ENCODE results near the gene PHF1.
"Not testable (repeated sequence)": the region's sequence is repeated elsewhere in the genome, so short reads cannot be mapped to it uniquely, and the experiment has no call there.

PHF1 gene

DNA sequence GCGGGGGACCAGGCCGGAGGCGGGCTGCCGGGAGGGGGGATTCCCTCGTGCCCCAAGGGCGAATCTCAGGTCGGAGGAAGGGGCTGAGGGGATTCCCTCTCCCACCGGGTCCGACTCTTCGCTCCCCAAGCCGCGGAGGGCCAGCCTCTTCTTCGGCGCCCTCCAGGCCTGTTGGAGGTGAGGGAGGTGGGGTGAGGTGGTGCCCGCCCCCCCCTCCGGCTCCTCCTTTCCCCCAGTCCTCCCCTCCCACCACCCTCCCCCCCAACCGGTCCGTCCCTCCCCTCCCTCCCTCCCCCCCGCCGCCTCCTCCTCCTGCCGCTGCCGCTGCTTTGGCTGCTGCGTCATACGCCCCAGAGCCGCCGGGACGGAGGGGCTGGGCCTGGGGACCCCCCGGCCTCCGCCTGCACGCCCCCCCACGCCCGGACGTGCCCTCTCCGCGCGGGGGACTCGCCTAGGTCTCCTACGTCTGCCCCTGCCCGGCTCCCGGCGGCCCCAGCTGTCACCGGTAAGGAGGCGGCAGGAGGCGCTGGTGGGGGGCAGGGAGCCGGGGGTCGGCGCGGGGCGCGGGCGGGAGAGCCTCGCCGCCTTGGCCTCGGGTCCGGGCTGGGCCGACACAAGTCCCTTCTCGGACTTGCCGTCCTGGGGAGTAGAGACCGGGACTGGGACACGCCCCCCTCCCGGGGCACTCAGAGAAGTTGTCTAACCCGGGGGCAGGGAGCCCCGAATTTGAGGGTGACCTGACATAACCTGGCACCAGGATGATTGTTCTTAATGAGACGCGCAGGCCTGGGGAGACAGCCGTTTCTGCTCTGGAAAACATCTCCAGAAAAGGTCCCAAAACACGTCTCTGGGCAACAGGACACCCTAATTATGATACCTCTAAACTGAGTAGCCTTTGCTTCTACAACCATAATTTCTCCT, at the start of gene PHF1:
PHF1 (plus strand) TSS at position 304 of the 921 bp plus-strand sequence. CDS start 1,250 bp downstream, outside the sequence.
- DNase-seq (ENCODE audit: low read depth in 2 of 2, low spot score in 1 of 2): peak in 1 of 2 donors; percentile 59

DNA sequence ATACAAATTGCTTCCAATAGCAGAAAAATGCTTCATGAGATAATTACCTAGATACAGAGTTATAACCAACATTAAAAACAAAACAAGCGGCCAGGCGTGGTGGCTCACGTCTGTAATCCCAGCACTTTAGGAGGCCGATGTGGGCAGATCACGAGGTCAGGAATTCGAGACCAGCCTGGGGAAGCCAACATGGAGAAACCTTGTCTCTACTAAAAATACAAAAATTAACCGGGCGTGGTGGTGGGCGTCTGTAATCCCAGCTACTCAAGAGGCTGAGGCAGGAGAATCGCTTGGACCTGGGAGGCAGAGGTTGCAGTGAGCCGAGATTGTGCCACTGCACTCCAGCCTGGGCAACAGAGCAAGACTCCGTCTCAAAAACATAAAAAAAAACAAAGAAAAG, 47.3 kb upstream of the PHF1 start:
- not testable (repeated sequence) for DNase-seq (ENCODE audit: low read depth in 2 of 2, low spot score in 1 of 2)

DNA sequence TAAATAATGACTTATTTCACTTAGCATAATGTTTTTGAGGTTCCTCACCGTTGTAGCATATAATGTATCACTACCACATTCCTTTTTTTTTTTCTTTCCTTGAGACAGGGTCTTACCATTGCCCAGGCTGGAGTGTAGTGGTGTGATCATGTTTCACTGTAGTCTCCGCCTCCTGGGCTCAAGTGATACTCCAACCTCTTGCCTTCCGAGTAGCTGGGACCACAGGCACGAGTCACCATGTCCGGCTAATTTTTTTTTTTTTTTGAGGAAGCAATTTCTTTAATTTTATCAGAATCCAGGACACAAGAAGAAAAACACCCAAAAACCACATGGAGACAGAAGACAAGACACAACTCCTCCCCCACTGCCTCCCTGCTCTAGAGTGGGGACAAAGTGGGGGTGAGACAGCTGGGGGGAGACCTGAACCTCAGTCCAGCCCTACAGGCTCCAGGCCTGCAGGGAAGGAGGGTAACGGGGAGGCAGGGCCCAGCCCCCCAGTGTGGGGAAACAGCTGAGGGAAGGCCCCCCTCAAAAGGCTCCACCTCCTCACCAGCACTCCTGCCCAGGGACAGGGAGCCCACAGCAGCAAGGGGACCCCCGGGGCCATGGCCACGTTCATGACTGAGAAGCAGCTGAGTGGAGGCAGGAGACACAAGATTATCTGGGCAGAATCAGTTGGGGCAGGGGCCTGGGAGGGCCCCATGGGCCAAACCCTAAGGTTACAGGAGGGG, 46.2 kb upstream of the PHF1 start:
- DNase-seq (ENCODE audit: low read depth in 2 of 2, low spot score in 1 of 2): not testable (repeated sequence)

DNA sequence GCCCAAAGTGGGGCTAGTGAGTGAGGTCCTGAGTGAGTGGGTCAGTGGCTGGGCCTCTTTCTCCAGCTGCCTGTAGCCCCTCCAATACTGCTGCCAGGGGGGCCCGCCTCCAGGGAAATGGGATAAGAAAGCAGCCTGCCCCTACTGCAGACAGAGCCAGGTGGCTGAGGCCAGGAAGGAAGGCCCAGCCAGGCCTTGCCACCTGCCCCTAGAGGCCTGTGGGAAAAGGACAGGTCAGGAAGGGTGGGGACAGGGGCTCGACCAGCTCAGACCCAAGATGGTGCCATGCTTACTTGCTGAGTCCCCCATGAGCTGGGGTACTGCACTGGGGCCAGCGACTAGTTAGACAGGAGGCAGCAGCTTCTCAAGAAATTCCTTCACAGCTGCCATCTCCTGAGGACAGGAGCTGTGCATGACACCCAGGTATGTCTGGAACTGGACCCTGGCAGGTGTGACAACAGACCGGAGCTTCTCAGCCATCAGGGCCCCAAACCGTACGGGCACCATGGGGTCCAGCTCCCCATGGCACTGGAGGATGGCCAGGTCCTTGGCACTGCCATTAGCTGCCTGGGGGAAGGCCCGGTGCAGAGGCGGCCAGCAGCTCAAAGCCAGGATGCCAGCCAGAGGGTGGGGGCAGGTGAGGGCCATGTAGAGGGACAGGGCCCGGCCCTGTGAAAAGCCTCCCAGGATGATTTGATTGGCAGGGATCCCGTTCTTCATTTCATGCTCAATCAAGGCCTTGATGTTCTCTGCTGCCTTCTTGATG, 45.4 kb upstream of the PHF1 start:
- DNase-seq (ENCODE audit: low read depth in 2 of 2, low spot score in 1 of 2): not testable (repeated sequence)

DNA sequence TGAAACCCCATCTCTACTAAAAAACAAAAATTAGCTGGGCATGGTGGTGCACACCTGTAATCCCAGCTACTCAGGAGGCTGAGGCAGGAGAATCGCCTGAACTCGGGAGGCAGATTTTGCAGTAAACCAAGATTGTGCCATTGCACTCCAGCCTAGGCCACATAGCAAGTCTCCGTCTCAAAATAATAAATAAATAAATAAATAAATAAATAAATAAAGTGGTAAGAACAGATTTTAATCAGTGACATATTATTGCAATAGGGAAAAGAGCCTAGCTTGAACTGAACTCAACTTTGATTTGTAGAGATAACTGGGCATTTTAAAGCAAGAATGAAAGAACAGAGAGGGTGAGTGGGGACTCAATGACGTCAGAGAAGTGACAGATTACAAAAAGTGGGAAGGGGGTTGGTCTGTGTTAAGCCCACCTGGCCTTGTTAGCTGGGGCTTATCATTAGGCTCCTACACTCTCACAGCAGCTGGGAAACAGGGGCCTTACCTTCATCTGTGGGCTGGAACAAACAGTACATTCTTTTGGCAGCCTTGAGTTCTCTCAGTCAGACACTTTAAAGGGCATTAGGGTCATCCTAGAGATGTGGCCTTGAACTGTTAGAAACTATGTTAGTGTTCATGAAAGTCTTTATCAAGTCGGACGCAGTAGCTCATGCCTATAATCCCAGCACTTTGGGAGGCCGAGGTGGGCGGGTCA, 43.7 kb upstream of the PHF1 start:
- no peak for DNase-seq (ENCODE audit: low read depth in 2 of 2, low spot score in 1 of 2)

DNA sequence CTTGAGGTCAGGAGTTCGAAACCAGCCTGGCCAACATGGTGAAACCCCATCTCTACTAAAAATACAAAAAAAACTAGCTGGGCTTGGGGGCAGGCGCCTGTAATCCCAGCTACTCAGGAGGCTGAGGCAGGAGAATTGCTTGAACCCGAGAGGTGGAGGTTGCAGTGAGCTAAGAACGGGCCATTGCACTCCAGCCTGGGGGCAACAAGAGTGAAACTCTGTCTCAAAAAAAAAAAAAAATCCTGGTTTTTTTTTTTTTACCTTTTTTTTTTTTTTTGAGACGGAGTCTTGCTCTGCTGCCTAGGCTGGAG, 43.1 kb upstream of the PHF1 start:
- DNase-seq (ENCODE audit: low read depth in 2 of 2, low spot score in 1 of 2): not testable (repeated sequence)

DNA sequence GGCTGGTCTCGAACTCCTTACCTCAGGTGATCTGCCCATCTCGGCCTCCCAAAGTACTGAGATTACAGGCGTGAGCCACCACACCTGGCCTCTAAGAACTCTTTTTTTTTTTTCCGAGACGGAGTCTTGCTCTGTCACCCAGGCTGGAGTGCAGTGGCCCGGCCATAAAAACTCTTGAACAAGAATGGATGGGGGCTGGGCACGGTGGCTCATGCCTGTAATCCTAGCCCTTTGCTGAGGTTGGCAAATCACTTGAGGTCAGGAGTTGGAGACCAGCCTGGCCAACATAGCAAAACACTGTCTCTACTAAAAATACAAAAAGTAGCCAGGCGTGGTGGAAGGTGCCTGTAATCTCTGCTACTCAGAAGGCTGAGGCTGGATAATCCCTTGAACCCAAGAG, 38.9 kb upstream of the PHF1 start:
- DNase-seq (ENCODE audit: low read depth in 2 of 2, low spot score in 1 of 2): not testable (repeated sequence)

DNA sequence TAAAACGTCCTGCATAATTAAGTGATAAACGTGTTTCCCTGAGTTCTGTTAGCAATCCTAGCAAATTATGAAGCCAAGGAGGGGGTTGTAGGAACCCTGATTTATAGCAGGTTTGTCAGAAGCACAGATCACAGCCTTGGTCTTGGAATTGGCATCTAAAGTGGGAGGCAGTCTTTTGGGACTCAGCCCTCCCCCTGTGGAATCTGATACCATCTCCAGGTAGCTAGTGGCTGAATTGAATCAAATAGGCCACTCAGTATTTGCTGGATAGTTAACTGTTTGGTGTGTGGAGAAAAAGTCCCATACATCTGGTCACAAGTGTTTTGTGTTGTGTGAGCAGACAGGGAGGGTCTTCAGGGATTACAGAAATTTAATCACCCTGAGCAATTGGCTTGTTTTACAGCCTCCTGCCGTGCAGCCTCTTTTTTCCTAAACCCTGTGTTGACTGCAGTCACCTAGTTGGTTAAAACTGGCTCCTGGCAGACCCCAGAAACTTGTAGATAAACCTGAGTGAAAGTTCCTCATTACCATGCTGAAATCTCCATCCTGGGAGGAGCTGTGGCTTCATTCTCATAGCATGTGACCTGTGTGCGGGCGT, 38.2 kb upstream of the PHF1 start:
- no peak for DNase-seq (ENCODE audit: low read depth in 2 of 2, low spot score in 1 of 2)

DNA sequence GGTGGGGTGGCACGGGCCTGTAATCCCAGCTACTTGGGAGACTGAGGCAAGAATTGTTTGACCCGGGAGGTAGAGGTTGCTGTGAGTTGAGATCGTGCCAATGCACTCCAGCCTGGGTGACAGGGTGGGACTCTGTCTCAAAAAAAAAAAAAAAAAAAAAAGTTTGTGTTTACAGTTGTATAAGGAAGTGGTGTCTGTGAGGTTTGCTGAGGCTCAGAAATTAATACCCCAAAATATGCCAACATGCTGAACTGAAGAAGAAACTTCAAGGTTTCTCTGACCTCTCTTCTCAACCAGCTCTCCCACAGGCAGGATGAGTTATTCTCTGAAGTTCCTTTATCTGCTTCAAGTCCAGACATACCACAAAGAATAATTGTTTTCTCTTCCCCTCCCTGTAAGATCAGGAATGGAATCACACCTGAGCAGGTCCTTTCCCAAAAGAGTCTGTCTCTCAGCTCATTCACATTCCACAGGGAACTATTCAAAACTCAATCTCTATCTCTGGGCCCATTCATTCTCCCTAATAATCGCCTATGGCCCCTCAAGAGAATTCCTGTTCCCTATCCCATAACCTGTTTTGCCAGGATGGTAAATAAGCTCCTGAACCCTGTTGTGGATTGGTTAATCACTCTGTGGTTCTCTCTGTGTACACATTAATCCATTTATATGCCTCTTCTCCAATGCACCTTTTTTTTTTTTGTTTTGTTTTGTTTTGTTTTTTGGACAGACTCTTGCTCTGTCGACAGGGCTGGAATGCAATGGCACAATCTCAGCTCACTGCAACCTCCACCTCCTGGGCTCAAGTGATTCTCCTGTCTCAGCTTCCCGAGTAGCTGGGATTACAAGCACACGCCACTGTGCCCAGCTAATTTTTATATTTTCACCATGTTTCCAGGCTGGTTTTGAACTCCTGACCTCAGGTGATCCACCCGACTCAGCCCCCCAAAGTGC, 36.6 kb upstream of the PHF1 start:
- no peak for DNase-seq (ENCODE audit: low read depth in 2 of 2, low spot score in 1 of 2)

DNA sequence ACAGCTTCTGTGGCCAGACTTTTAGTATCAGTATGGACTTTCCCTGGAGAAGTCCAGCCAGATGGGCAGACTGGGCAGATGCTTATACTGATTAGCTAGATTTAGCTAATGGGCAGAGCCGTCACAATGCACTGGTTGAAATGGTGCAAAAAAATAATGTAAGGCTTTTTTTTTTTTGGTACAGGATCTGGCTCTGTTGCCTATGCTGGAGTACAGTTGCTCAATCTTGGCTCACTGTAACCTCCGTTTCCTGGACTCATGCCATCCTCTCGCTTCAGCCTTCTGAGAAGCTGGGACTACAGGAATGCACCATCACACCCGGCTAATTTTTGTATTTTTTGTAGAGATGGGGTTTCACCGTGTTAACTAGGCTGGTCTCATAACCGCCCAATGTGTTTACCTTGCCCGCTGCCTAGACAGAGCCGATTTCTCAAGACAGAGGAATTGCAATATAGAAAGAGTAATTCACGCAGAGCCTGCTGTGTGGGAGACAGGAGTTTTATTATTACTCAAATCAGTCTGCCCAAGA, 35.6 kb upstream of the PHF1 start:
- DNase-seq (ENCODE audit: low read depth in 2 of 2, low spot score in 1 of 2): no peak

DNA sequence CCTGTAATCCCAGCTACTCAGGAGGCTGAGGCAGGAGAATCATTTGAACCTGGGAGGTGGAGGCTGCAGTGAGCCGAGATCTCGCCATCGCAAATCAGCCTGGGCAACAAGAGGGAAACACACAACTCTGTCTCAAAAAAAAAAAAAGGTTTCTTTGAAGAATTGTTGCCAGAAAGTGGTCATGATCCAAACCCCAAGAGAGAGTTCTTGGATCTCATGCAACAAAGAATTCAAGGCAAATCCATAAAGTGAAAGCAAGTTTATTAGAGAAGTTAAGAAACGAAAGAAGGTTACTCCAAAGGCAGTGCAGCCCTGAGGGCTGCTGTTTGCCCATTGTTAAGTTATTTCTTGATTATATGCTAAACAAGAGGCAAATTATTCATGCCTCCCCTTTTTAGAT, 33.6 kb upstream of the PHF1 start:
- no peak for DNase-seq (ENCODE audit: low read depth in 2 of 2, low spot score in 1 of 2)

DNA sequence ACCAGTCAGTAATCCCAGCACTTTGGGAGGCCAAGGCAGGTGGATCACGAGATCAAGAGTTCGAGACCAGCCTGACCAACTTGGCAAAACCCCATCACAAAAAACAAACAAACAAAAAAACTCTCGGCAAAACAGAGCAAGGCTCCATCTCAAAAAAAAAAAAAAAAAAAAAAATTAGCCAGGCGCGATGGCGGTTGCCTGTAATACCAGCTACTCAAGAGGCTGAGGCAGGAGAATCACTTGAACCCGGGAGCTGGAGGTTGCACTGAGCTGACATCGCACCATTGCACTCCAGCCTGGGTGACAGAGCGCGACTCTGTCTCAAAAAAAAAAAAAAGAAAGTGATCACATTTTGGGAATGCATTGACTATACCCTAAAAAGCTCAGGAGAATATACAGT, 31.6 kb upstream of the PHF1 start:
- DNase-seq (ENCODE audit: low read depth in 2 of 2, low spot score in 1 of 2): not testable (repeated sequence)

DNA sequence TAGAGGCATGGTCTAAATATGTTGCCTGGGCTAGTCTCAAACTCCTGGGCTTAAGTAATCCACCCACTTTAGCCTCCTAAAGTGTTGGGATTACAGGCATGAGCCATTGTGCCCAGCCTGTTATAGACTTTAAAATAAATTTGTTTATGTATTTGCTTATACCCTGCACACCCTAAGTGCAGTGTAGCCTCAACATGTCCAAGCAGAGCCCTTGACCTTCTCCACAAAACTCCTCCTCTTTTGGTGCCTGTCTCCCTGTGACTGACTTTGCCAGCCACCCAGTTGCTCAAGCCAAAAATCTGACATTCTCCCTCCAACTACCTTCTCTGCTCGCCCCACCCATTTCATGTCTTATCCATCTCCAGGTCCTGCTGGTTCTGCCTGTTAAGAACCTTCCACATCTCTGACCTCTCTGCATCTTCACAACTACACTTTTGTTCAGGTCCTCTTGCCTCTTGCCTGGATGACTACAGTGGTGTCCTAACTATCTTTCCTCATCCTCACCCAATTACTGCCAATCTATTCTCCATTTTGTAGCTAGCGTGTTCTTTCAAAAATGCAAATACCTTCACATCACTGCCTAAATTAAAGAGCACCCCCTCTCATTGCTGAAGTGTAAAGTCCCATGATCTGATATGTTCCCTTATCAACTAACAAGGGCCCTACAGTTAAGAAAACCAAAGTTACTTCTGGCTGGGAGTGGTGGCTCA, 30.4 kb upstream of the PHF1 start:
- no peak for DNase-seq (ENCODE audit: low read depth in 2 of 2, low spot score in 1 of 2)

DNA sequence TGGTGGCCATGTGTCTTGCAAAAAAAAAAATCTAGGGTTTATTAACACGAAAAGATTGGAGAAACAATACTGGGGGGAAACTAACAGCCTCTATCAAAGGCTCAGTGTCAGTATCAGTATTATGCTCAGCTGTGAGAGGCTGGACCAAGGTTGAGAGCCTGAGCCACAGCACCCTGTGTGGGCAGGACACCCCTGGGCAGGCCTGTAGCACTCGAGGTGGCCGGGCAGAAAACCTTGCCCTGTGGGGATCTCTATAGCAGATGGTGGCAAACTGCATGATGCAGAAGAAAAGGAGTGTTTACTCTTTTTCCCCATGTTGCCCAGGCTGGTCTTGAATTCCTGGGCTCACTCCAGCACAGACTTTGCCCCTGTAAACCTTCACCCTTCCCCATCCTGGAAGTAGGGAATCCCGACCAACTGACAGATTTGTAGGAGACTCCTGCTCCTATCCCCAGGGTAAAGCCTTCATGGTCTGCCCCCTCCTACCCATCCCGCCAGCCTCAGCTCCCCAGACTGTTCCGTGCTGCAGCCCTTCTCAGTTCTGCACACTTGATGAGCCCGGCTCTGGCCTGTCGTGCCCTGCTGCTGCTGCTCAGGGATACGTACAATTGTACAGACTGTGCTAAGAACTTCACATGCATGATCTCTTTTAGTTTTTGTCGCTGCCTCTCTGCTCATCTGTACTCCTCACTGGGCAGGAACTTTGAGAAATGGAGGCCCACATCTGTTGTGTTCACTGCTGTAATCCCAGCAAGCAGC, 27.2 kb upstream of the PHF1 start:
- DNase-seq (ENCODE audit: low read depth in 2 of 2, low spot score in 1 of 2): no peak

DNA sequence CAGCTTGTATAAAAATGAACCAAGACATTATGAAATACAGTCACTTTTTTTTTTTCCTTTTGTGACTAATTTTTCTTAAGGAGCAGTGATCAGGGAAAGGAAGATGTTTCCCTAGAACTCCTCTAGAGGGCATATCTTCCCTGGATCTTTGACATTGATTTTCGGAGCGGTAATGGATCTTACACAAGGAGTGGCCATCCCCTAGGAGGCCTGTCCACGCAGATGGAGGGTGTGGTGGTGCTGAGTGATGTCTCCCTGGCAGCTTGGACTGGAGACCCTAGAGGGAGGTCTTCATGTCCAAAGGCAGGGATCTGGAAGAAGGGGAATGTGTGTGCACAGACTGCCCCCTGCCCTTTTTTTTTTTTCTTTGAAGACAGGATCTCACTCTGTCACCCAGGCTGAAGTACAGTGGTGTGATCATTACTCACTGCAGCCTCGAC, 26.2 kb upstream of the PHF1 start:
- no peak for DNase-seq (ENCODE audit: low read depth in 2 of 2, low spot score in 1 of 2)

DNA sequence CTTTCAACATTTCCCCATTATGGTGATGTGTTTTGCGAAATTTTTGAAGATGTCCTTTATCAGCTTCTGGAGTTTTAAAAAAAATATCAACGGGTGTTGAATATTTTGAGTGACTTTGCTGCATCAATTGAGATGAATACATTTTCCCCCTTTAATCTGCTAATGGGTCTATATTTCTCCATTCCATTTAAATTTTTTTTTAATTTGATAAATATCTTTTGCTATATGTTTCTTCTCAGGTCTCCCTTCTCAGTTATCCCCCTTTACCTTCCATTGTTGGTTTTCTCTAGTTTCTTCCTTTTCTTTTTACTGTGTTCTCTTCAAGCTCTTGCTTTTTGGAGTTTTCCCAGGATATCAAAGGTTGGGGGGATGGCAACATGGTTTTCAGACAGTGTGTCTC, 20.6 kb upstream of the PHF1 start:
- DNase-seq (ENCODE audit: low read depth in 2 of 2, low spot score in 1 of 2): no peak

DNA sequence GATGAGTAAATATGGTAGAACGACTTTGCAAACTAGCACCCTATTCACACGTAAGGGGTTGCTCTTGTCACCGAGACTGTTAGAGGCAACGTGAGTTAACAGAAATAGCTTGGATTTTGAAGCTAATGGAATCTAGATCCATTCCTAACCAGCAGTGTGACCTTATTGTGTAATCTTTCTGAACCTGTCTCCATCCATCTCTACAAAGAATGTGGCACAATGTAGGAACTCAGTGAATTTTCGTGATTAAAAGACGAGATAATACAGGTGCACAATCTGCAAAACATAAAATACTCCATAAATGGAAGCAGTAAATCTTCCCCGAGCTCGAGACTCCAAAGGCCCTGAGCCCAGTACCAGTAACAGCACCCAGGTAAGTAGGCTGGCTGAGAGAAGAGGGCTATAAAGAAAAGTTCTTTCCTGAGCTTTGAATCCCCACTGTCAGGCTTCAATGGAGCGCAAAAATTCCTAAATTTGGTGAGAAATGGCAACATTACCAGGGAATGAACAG, 20.0 kb upstream of the PHF1 start:
- no peak for DNase-seq (ENCODE audit: low read depth in 2 of 2, low spot score in 1 of 2)
